Right lobe of liver (tissue), 4 donors: ENCODE results near the gene CRACDL.

Experiments
- CTCF ChIP-seq, 4 donors: fragments of 200-600 bp in 3 of 4; fragments of 450-650 bp in 1 of 4; IDR thresholded peaks; one replicate each; pipeline versions ENCODE4 v1.5.1 to v1.8.0; 2016 to 2022; ENCODE audit warnings: antibody characterized with exemption in 4 of 4, mild to moderate bottlenecking in 2 of 4
- POLR2A ChIP-seq: fragments of 450-650 bp; IDR thresholded peaks from one replicate; pipeline ENCODE4 v1.6.1; 2017; ENCODE audit warnings: antibody characterized with exemption, mild to moderate bottlenecking
- donor health status: DM: no; HTN: no; CAD: no.
- donor health status: DM: no; HTN: no; CAD: no.
- donor health status: DM: no; HTN: yes; CAD: no.

GRCh38 chr2:98907966-98908905 lies 27.8 kb downstream of the CRACDL start:
- TF ChIP-seq CTCF (IDR thresholded peaks at IDR 0.05) (no peak), POLR2A (no peak)
